Measurements from ENCODE around the gene CCDC116.

Gene CCDC116

DNA sequence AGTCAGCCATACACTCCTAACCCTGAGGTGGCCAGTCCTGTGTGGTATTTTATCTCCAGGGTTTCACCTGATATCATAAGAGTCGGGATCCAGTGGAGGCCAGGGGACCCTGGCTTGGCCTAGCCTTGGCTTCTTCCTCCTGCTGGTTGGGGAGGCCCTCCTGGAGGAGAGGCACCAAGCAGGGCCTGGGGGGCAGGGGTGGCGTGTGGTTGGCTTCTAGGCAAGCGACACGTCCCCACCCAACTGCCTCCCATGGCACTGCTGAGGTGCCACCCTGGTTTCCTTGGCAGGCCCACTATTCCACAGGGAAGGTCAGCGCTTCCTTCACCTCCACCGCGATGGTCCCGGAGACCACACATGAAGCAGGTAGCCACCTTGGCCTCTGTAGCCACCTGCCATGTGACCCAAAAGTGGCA lies 53.6 kb downstream of the CCDC116 start:
- TF ChIP-seq, protein P1, sequence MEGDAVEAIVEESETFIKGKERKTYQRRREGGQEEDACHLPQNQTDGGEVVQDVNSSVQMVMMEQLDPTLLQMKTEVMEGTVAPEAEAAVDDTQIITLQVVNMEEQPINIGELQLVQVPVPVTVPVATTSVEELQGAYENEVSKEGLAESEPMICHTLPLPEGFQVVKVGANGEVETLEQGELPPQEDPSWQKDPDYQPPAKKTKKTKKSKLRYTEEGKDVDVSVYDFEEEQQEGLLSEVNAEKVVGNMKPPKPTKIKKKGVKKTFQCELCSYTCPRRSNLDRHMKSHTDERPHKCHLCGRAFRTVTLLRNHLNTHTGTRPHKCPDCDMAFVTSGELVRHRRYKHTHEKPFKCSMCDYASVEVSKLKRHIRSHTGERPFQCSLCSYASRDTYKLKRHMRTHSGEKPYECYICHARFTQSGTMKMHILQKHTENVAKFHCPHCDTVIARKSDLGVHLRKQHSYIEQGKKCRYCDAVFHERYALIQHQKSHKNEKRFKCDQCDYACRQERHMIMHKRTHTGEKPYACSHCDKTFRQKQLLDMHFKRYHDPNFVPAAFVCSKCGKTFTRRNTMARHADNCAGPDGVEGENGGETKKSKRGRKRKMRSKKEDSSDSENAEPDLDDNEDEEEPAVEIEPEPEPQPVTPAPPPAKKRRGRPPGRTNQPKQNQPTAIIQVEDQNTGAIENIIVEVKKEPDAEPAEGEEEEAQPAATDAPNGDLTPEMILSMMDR (IDR thresholded peaks at IDR 0.05; ENCODE audit: low read depth, low read length, missing control alignments), result no peak
- H3K4me3 ChIP-seq (ENCODE audit: low read depth, low read length), result no peak overlapping the region
- no peak for DNase-seq (ENCODE audit: low read depth)

Measured in GM12864 (cell line).